GM19025 (cell line): ENCODE data around the gene DPEP1.
A peak's percentile ranks its signal among the peaks of the same experiment; 100 is the strongest.
"Not testable (repeated sequence)": the region's sequence is repeated elsewhere in the genome, so short reads cannot be mapped to it uniquely, and the experiment has no call there.

Experiments
- ATAC-seq: cut with Tn5 transposase; IDR thresholded peaks from one replicate; pipeline ENCODE4 v1.9.1; 2021; ENCODE audit warnings: mild to moderate bottlenecking, low read depth, moderate library complexity; ENCODE audit not compliant: unreplicated experiment

The DPEP1 gene

GRCh38 chr16:89641458-89642119 is 28.1 kb downstream of the DPEP1 start:
- no peak for ATAC-seq

DNA sequence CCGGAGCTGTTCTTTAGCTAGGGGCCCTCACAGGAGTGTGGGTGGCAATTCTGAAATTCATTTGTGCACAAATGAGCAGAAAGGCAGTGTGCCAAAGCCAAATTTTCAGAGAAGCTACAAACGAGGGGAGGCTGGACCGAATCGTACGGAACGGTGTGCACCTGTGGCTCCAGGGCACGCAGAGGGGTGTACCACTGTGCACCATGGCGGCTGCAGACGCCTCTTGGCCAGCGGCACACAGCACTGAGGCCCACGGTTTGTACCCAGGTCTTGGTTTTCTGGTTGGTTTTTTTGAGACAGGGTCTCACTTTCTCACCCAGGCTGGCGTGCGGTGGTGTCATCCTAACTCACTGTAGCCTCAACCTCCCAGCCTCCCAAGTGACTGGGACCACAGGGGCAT is 29.1 kb downstream of the DPEP1 start:
- no peak for ATAC-seq

DNA sequence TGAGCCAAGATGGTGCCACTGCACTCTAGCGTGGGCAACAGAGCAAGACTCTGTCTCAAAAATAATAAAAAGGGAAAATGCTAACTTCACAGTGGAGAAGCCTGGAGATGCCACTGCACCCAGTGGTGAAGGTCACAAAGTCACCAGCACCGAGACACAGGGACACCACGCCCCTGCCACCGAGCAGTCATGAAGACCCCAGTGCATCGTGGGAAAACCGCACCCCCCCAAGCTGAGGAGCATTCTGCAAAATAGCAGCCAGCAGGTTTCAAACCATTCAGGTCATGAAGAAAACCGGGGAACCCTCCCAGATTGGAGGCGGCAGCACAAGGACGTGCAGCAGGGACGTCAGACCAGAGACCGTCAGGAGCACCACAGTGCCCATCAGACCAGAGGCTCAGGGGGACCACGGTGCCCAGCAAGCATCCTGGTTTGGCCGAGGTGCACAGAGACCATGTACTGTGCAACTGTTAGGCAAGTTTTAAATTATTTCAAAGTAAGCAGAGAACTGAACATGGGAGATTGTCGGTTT is 30.4 kb downstream of the DPEP1 start:
- ATAC-seq = no peak

GRCh38 chr16:89645122-89645521 is 31.7 kb downstream of the DPEP1 start:
- no peak for ATAC-seq

DNA sequence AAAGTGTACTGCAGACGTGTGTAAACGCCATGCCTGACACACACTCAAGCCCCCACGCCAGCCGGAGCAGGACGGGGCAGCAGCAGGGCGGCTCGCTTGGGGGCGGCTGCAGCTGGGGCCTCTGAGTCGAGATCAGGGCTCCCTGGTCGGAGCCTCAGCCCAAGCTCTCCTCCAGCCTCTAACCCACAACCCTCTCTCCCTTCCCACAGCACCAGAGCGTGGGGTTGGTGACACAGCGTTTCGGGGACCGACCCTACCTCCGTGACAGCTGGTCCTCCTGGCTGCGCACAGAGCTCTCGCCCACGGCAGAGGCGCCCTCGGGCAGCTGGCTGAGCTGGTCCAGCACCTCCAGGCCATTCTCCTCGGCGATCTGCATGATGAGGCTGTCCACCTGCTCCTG is 32.8 kb downstream of the DPEP1 start:
- no peak for ATAC-seq

DNA sequence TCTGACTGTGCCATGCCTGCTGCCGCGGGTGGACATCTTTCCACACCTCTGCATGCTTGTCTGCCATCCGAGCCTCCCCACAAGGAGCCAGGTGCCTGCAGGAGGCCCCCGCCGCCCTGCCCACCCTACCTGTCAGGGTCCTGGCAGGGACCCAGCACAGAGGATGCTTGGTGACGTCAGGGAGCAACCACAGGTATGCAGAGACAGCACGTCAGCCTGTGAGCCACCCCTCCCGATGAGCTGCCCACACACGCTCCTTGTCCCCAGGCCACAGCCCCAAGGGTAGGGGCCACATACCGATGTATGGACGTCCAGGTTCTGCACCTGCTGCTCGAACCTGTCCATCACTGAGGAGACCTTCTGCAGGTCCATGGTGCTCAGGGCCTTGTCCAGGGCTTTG is 33.5 kb downstream of the DPEP1 start:
- ATAC-seq = no peak

DNA sequence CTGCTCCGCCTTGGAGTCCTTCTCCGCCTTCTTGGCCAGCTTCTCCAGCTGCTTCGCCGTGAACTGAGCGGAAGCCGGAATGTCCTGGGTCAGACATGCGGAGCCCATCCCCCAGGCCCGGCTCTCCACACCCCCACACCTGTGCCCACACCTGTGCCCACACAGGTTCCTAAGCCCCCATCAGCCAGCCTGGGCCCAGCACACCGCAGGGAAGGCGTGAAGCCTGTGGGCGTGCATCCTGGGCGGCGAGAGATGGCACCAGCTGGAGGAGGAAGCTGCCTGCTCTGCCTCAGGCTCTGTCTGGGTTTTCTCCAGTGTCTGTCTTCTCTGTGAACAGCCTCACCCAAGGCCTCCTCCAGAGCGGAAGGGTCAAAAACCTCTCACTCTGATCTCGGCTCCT is 38.1 kb downstream of the DPEP1 start:
- no peak for ATAC-seq

DNA sequence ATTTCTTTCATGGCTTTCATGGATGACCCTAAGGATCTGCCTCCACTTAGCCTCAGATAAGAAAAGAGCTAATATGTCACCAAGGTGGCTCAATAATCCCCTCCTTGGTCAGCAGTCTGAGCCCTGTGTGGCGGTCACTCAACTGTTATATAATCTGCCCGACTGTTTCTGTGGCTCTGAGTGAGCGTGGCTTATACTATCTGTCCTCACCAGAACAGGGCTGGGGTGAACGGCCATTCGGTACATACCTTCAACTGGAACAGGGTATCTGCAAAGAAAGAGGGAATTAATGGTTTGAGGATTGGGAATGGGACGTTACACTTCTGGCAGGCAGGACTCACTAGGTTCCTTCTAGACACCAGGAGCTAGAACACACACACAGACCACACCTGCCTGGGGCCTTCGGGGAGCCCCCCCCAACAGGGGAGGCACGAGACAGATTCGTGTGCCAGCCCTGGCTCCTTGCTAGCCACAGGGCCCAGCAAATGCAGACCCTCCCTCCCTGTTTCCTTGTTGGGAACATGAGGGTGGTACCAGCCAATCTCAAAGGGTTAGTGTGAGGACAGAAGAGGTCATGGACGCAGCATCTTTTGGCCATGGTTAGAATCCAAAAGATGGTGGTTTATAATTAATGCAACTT is 40.3 kb downstream of the DPEP1 start:
- no peak for ATAC-seq

GRCh38 chr16:89655062-89655643 is 41.7 kb downstream of the DPEP1 start:
- ATAC-seq = no peak

- no peak for ATAC-seq
Measured at GRCh38 chr16:89656435-89657121, 43.1 kb downstream of the DPEP1 start.

DNA sequence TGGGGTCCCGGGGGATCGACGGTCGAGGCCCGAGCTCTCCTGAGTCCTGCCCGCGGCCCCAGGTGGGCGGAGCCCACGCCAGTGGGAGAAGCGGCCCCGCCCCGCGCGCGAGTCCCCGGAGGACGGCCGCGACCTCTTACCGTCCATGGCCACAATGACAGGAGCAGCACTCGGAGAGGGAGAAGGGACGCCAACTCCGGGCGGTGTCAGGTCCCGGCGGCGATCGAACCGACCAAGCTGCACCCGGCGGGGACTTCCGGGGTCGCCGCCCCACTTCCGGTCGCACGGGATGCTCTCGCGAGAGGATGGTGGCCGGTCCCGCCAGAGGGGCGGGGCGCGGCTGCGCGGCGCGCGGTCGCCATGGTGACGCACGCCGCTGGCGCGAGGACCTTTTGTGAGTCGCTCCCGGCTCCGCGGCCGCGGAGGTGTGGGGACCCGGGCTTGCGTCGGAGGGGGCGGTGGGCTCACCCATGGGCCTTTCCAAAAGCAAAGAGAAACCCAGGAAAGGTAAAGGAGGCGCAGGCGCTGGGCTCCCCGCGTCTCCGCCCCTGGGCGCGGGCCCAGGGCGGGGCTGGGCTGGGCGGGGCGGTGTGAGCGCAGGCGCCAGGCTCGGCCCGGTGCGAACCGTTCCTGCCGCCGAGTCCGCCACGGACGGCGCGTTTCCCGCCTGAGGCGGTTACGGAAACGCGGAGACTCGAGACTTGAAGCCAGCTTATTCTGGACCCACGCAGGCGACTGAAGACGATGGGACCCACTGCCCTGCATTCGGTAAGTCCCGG is 44.2 kb downstream of the DPEP1 start, which contains the start of the genes CHMP1A and SPATA33:
TSS of gene CHMP1A (minus strand) at position 267 of the 779 bp plus-strand sequence. CDS start at position 147, 120 bp downstream.
TSS of gene SPATA33 (plus strand) at position 395 of the 779 bp plus-strand sequence. CDS start at position 471, 76 bp downstream.
- peak; percentile 89 for ATAC-seq

GRCh38 chr16:89658221-89658879 is 44.9 kb downstream of the DPEP1 start:
- no peak for ATAC-seq

- ATAC-seq = no peak
Measured at GRCh38 chr16:89660146-89660545, 46.7 kb downstream of the DPEP1 start.

DNA sequence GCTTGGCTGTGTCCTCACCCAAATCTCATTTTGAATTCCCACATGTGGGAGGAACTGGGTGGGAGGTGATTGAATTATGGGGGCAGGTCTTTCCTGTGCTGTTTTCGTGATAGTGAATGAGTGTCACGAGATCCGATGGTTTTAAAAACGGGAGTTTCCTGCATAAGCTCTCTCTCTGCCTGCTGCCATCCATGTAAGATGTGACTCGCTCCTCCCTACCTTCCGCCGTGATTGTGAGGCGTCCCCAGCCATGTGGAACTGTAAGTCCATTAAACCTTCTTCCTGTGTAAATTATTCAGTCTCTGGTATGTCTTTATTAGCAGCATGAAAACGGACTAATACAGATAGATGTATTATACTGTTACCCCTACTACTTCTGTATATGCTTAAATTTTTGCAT is 47.8 kb downstream of the DPEP1 start:
- ATAC-seq = no peak

DNA sequence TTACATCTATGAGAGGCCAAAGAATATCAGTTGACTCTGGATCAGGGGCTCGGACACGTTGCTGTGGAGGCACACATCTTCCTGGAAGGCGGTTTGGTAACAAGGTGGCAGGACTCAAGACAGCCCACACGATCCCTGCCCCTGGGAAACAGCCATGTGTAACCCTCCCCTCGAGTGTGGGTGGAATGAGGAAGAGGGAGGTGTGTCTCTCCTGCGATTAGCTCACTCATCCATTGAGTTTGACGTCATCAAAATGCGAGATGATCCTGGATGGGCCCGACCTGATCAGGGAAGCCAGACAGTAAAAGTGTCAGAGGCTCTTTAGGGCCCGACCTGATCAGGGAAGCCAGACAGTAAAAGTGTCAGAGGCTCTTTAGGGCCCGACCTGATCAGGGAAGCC is 50.8 kb downstream of the DPEP1 start:
- ATAC-seq = not testable (repeated sequence)

DNA sequence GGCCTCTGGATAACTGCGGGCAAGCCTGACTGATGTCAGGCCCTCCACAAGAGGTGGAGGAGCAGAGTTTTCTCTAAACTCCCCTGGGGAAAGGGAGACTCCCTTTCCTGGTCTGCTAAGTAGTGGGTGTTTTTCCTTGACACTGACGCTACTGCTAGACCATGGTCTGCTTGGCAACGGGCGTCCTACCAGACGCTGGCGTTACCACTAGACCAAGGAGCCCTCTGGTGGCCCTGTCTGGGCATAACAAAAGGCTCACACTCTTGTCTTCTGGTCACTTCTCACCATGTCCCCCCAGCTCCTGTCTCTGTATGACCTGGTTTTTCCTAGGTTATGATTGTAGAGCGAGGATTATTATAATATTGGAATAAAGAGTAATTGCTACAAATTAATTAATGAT is 53.6 kb downstream of the DPEP1 start:
- ATAC-seq = not testable (repeated sequence)

DNA sequence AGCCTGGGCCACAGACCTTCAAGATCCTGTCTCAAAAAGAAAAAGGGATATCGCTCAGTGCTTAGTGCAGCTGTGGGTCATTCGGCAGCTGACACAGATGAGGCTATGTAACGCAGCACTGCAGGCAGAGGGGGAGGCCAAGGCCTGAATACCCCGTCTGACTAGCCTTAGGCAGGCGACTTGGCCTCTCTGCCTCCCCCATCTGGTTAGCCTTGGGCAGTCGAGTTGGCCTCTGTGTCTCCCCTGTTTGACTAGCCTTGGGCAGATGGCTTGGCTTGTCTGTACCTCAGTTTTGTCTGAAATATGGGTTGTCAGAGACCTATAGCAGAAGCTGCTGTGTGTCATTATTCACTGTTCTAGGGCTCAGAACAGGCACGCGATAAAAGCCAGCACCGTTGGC is 54.2 kb downstream of the DPEP1 start:
- ATAC-seq = no peak

- no peak for ATAC-seq
Measured at GRCh38 chr16:89668790-89669158, 55.3 kb downstream of the DPEP1 start.

- ATAC-seq = no peak
Measured at GRCh38 chr16:89669755-89670154, 56.3 kb downstream of the DPEP1 start.
